Measurements from ENCODE around the gene CAMK4. TPM values are rescaled to one million over a fixed set of nuclear protein-coding genes. Genes with fewer than 3 reads are reported as not detected.

Gene CAMK4
- total and polyA plus RNA-seq, 9 donors = 4.6 to 7.5 (median 6.3) TPM

GRCh38 chr5:111237470-111237869 lies 13.3 kb downstream of the CAMK4 start:
- DNase-seq = no peak
- Histone ChIP-seq H3K4me1 (ENCODE audit: control insufficient read depth, insufficient read depth, low read length) (no peaks in the 10 kb centered on the region), H3K27me3 (ENCODE audit: control insufficient read depth, insufficient read depth, low read length) (no peaks in the 10 kb centered on the region), H3K36me3 (ENCODE audit: control insufficient read depth, insufficient read depth, low read length) (no peaks in the 10 kb centered on the region), H3K9me3 (replicated peaks; ENCODE audit: control insufficient read depth, low read depth, low read length) (no peaks in the 10 kb centered on the region), H3K4me3 (ENCODE audit: low read length) (no peak overlapping the region), H3K27ac (ENCODE audit: low read length) (no peak overlapping the region)

- 66% methylated on average over 7 of the region's 10 CpGs for WGBS (ENCODE audit: insufficient coverage)
- no peaks in the 10 kb centered on the region for H3K4me1 ChIP-seq (ENCODE audit: control insufficient read depth, insufficient read depth, low read length)
These were observed 14.4 kb downstream of the CAMK4 start for GRCh38 chr5:111238431-111239225.

DNA sequence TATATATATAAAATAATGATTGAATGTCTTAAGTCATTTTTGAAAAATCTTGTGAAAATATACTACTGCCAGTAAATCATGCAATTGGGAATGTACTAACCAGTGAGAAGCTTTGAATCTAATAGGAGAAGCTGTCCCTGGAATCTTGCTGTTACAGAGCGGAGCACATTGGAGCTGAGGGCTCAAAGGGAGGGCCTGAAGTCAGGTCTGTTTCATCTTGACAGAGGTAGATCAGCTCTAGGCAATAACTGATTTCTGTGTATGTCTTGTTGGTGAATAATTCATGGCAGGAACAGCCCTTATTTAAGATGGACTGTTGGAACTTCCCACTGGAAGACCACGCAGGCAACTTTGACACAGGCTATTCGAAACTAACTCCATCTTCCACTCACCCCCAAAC lies 17.5 kb downstream of the CAMK4 start:
- H3K27ac ChIP-seq (ENCODE audit: low read length) = no peak overlapping the region
- H3K9me3 ChIP-seq (replicated peaks; ENCODE audit: control insufficient read depth, low read depth, low read length) = no peaks in the 10 kb centered on the region
- H3K36me3 ChIP-seq (ENCODE audit: control insufficient read depth, insufficient read depth, low read length) = no peaks in the 10 kb centered on the region
- H3K27me3 ChIP-seq (ENCODE audit: control insufficient read depth, insufficient read depth, low read length) = no peaks in the 10 kb centered on the region
- H3K4me1 ChIP-seq (ENCODE audit: control insufficient read depth, insufficient read depth, low read length) = no peaks in the 10 kb centered on the region
- no peak for DNase-seq
- 74% methylated on average over 3 of the region's 3 CpGs for WGBS (ENCODE audit: insufficient coverage)
- no peak overlapping the region for H3K4me3 ChIP-seq (ENCODE audit: low read length)

More at GRCh38 chr5:111238431-111239225, 14.4 kb downstream of the CAMK4 start:
- no peak overlapping the region for H3K4me3 ChIP-seq (ENCODE audit: low read length)
- no peaks in the 10 kb centered on the region for H3K36me3 ChIP-seq (ENCODE audit: control insufficient read depth, insufficient read depth, low read length)
- no peak overlapping the region for H3K27ac ChIP-seq (ENCODE audit: low read length)
- H3K27me3 ChIP-seq (ENCODE audit: control insufficient read depth, insufficient read depth, low read length) = no peaks in the 10 kb centered on the region
- H3K9me3 ChIP-seq (replicated peaks; ENCODE audit: control insufficient read depth, low read depth, low read length) = no peaks in the 10 kb centered on the region
- DNase-seq = no peak

GRCh38 chr5:111242606-111243005 lies 18.4 kb downstream of the CAMK4 start:
- Histone ChIP-seq H3K36me3 (ENCODE audit: control insufficient read depth, insufficient read depth, low read length) (no peaks in the 10 kb centered on the region), H3K4me3 (ENCODE audit: low read length) (no peak overlapping the region), H3K4me1 (ENCODE audit: control insufficient read depth, insufficient read depth, low read length) (no peaks in the 10 kb centered on the region), H3K27me3 (ENCODE audit: control insufficient read depth, insufficient read depth, low read length) (no peaks in the 10 kb centered on the region), H3K9me3 (replicated peaks; ENCODE audit: control insufficient read depth, low read depth, low read length) (no peaks in the 10 kb centered on the region), H3K27ac (ENCODE audit: low read length) (no peak overlapping the region)
- WGBS (ENCODE audit: insufficient coverage) = 79% methylated on average over 10 of the region's 10 CpGs
- no peak for DNase-seq

DNA sequence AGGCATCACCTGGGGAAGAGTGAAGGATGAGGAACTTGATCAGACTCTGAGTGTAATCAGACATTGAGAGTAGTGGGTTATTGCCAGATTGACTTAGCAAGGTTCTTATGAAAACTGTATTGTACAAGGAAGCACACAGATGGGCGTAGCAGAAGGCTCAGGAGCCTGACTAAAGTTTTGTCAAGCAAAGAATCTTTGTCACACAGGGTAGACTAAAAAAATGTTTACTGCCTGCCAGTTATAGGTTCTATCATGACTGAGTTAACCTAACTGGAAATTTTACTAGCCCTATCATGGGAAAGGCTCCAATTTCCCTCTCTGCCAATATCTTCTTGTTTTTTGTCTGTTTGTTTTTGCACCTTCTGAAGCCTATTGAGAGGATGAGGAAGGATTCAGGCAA lies 19.1 kb downstream of the CAMK4 start:
- 100% methylated on average over 1 of the region's 1 CpG for WGBS (ENCODE audit: insufficient coverage)
- no peak overlapping the region for H3K27ac ChIP-seq (ENCODE audit: low read length)
- no peaks in the 10 kb centered on the region for H3K27me3 ChIP-seq (ENCODE audit: control insufficient read depth, insufficient read depth, low read length)
- no peaks in the 10 kb centered on the region for H3K36me3 ChIP-seq (ENCODE audit: control insufficient read depth, insufficient read depth, low read length)
- H3K4me3 ChIP-seq (ENCODE audit: low read length) = no peak overlapping the region
- H3K4me1 ChIP-seq (ENCODE audit: control insufficient read depth, insufficient read depth, low read length) = no peaks in the 10 kb centered on the region
- DNase-seq = no peak
- no peaks in the 10 kb centered on the region for H3K9me3 ChIP-seq (replicated peaks; ENCODE audit: control insufficient read depth, low read depth, low read length)

DNA sequence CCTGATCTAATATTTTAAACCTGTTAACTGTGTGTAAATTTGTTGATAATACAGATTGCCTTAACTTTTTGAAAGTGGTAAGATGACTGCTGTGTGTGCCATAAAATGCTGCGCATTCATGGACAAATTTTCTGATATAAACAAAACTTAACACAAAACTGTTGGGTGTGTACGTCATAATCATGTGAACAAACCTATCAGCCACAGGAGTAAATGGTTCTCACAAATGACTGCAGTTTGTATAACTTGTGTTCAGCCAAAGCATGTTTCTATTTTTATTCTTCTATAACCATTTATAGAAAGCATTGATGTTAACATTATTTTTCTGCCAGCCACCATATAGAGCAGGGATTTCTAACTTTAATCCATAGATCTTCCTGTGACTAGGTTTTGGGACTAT lies 21.5 kb downstream of the CAMK4 start:
- H3K27me3 ChIP-seq (ENCODE audit: control insufficient read depth, insufficient read depth, low read length) = no peaks in the 10 kb centered on the region
- no CpG with 5 or more reads among the region's 2 CpGs for WGBS (ENCODE audit: insufficient coverage)
- H3K4me1 ChIP-seq (ENCODE audit: control insufficient read depth, insufficient read depth, low read length) = no peaks in the 10 kb centered on the region
- H3K4me3 ChIP-seq (ENCODE audit: low read length) = no peak overlapping the region
- no peak overlapping the region for H3K27ac ChIP-seq (ENCODE audit: low read length)
- H3K36me3 ChIP-seq (ENCODE audit: control insufficient read depth, insufficient read depth, low read length) = no peaks in the 10 kb centered on the region
- DNase-seq = no peak
- no peaks in the 10 kb centered on the region for H3K9me3 ChIP-seq (replicated peaks; ENCODE audit: control insufficient read depth, low read depth, low read length)

- Histone ChIP-seq H3K4me3 (ENCODE audit: low read length) (no peak overlapping the region), H3K36me3 (ENCODE audit: control insufficient read depth, insufficient read depth, low read length) (no peaks in the 10 kb centered on the region), H3K9me3 (replicated peaks; ENCODE audit: control insufficient read depth, low read depth, low read length) (no peaks in the 10 kb centered on the region), H3K27me3 (ENCODE audit: control insufficient read depth, insufficient read depth, low read length) (no peaks in the 10 kb centered on the region), H3K4me1 (ENCODE audit: control insufficient read depth, insufficient read depth, low read length) (no peaks in the 10 kb centered on the region), H3K27ac (ENCODE audit: low read length) (no peak overlapping the region)
- DNase-seq = no peak
- 80% methylated on average over 1 of the region's 1 CpG for whole genome bisulfite sequencing (ENCODE audit: insufficient coverage)
These were observed 22.3 kb downstream of the CAMK4 start for GRCh38 chr5:111246459-111246858.

DNA sequence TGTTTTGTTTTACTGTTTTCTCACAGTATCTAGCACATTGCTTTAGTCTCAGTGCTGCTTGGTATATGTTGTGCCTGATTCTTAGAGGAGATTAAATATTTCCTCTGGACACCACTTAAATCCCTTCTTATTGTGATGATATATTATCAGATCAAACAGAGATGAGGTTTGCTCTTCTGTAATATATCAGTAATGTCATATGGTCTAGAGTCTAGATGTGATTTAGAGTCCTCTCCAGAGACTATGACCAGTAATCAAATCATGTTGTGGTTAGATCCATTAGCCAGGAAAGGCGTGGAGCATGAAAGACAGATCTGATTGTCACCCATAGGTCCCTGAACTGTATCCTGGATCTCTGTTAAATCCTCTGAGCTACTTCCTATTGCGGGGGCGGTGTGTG lies 24.4 kb downstream of the CAMK4 start:
- Histone ChIP-seq H3K4me1 (ENCODE audit: control insufficient read depth, insufficient read depth, low read length) (no peaks in the 10 kb centered on the region), H3K9me3 (replicated peaks; ENCODE audit: control insufficient read depth, low read depth, low read length) (no peaks in the 10 kb centered on the region), H3K27me3 (ENCODE audit: control insufficient read depth, insufficient read depth, low read length) (no peaks in the 10 kb centered on the region), H3K36me3 (ENCODE audit: control insufficient read depth, insufficient read depth, low read length) (no peaks in the 10 kb centered on the region), H3K27ac (ENCODE audit: low read length) (no peak overlapping the region), H3K4me3 (ENCODE audit: low read length) (no peak overlapping the region)
- WGBS (ENCODE audit: insufficient coverage) = 100% methylated on average over 2 of the region's 3 CpGs
- no peak for DNase-seq

- Histone ChIP-seq H3K36me3 (ENCODE audit: control insufficient read depth, insufficient read depth, low read length) (no peaks in the 10 kb centered on the region), H3K9me3 (replicated peaks; ENCODE audit: control insufficient read depth, low read depth, low read length) (no peaks in the 10 kb centered on the region), H3K27me3 (ENCODE audit: control insufficient read depth, insufficient read depth, low read length) (no peaks in the 10 kb centered on the region), H3K4me3 (ENCODE audit: low read length) (no peak overlapping the region), H3K27ac (ENCODE audit: low read length) (no peak overlapping the region), H3K4me1 (ENCODE audit: control insufficient read depth, insufficient read depth, low read length) (peaks cover 2% of the 10 kb centered on the region)
- WGBS (ENCODE audit: insufficient coverage) = 74% methylated on average over 4 of the region's 6 CpGs
- DNase-seq = no peak
These were observed 27.7 kb downstream of the CAMK4 start for GRCh38 chr5:111251921-111252320.

GRCh38 chr5:111252799-111253545 lies 28.8 kb downstream of the CAMK4 start:
- 33% methylated on average over 1 of the region's 5 CpGs for WGBS (ENCODE audit: insufficient coverage)
- peaks cover 2% of the 10 kb centered on the region for H3K4me1 ChIP-seq (ENCODE audit: control insufficient read depth, insufficient read depth, low read length)

More at GRCh38 chr5:111252799-111253545, 28.8 kb downstream of the CAMK4 start:
- Histone ChIP-seq H3K36me3 (ENCODE audit: control insufficient read depth, insufficient read depth, low read length) (no peaks in the 10 kb centered on the region), H3K27ac (ENCODE audit: low read length) (no peak overlapping the region), H3K27me3 (ENCODE audit: control insufficient read depth, insufficient read depth, low read length) (no peaks in the 10 kb centered on the region), H3K4me3 (ENCODE audit: low read length) (no peak overlapping the region), H3K9me3 (replicated peaks; ENCODE audit: control insufficient read depth, low read depth, low read length) (no peaks in the 10 kb centered on the region)
- DNase-seq = no peak

All from muscle of leg (tissue), 11 donors.